BJ (cell line): ENCODE results near the gene KCNF1. TPM values are rescaled to one million over a fixed set of nuclear protein-coding genes. Genes with fewer than 3 reads are reported as not detected.

Source experiments
- CTCF ChIA-PET: fragments of 350-600 bp; formaldehyde crosslinking; extraction: SDS; loops from one replicate; lab custom pipeline; 2021; ENCODE audit warnings: antibody characterized with exemption, inconsistent platforms; lab: Yijun Ruan, JAX
- POLR2A ChIA-PET: fragments of 300-600 bp; sonication (Branson Sonifier 250); formaldehyde crosslinking; extraction: SDS; loops from one replicate; lab custom pipeline; 2021; ENCODE audit warnings: antibody characterized with exemption; lab: Charles Lee
- DNase-seq: peaks from one replicate; pipeline ENCODE4 v3.0.0-alpha.2; 2011; ENCODE audit warnings: low read depth
- H3K27me3 ChIP-seq: 2 replicates; pipeline ENCODE4 v1.6.0; 2011; ENCODE audit warnings: low read length; ENCODE audit not compliant: control insufficient read depth, insufficient read depth
- H3K36me3 ChIP-seq: 2 replicates; pipeline ENCODE4 v1.5.1; 2011; ENCODE audit warnings: low read length; ENCODE audit not compliant: control insufficient read depth, insufficient read depth
- H3K4me3 ChIP-seq: 2 replicates; pipeline ENCODE4 v1.5.1; 2011; ENCODE audit warnings: low read depth, mild to moderate bottlenecking, control low read depth, low read length
- CTCF ChIP-seq: IDR thresholded peaks from 2 replicates; pipeline ENCODE4 v1.5.1; 2011; ENCODE audit warnings: low read depth, mild to moderate bottlenecking, control low read depth, inconsistent platforms, low read length, moderate library complexity; ENCODE audit not compliant: insufficient read depth
- polyA plus RNA-seq: library from polyadenylated mRNA; depleted of rRNA; stranded (reverse); fragments of >200 nt; gene quantifications from 2 replicates; pipeline ENCODE4 v1.2.3, GENCODE V29; 2011

The KCNF1 gene
- polyA plus RNA-seq, 1 experiment = not detected

- peaks cover 26% of the 10 kb centered on the region for H3K27me3 ChIP-seq
- no peak for DNase-seq
- no peaks in the 10 kb centered on the region for H3K36me3 ChIP-seq
- ChIA-PET POLR2A (no interaction called here), CTCF (interaction anchor here (0.5 to 3.7 kb wide), 8 partner anchors 12 to 212 kb away, joined by 3 to 23 read pairs (median 4); no protein-coding TSS in a partner anchor)
- H3K4me3 ChIP-seq = peak overlapping the region; percentile 23; the same call in 1 of the 2 replicates
- TF ChIP-seq CTCF = no peak
Observed at GRCh38 chr2:10912076-10912731, 470 bp downstream of the KCNF1 start.

GRCh38 chr2:10912796-10913455, 1.2 kb downstream of the KCNF1 start:
- DNase-seq = no peak
- Histone ChIP-seq H3K4me3 (no peak overlapping the region), H3K36me3 (no peaks in the 10 kb centered on the region), H3K27me3 (peaks cover 26% of the 10 kb centered on the region)
- no peak for TF ChIP-seq CTCF
- CTCF ChIA-PET = interaction anchor here (0.8 to 3.7 kb wide), 4 partner anchors 9 to 211 kb away, joined by 3 to 23 read pairs (median 3); no protein-coding TSS in a partner anchor
- POLR2A ChIA-PET = no interaction called here

DNA sequence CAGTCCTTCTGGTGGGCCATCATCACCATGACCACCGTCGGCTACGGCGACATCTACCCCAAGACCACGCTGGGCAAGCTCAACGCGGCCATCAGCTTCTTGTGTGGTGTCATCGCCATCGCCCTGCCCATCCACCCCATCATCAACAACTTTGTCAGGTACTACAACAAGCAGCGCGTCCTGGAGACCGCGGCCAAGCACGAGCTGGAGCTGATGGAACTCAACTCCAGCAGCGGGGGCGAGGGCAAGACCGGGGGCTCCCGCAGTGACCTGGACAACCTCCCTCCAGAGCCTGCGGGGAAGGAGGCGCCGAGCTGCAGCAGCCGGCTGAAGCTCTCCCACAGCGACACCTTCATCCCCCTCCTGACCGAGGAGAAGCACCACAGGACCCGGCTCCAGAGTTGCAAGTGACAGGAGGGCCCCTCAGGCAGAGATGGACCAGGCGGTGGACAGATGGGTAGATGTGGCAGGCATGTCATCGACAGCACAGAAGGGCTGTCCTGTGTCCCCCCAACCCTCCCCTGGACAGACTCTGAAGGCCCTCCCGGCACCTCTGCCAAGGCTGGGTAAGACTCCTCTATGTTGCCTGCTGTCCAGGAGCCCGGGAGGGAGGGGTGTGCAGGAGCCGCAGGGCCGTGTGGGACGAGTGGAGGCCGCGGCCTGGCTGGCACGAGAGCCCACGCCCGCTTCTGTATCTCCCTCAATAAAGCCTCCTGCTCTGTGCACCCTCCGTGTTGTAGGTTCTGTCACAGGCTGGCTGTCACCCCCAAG, 2.0 kb downstream of the KCNF1 start:
- ChIA-PET CTCF (interaction anchor here (0.7 to 3.7 kb wide), 4 partner anchors 10 to 210 kb away, joined by 3 to 23 read pairs (median 4); no protein-coding TSS in a partner anchor), POLR2A (no interaction called here)
- Histone ChIP-seq H3K4me3 (no peak overlapping the region), H3K27me3 (peaks cover 26% of the 10 kb centered on the region), H3K36me3 (no peaks in the 10 kb centered on the region)
- TF ChIP-seq CTCF = no peak
- DNase-seq = no peak

GRCh38 chr2:10914272-10914693, 2.5 kb downstream of the KCNF1 start:
- Histone ChIP-seq H3K27me3 (peaks cover 24% of the 10 kb centered on the region), H3K4me3 (no peak overlapping the region), H3K36me3 (no peaks in the 10 kb centered on the region)
- CTCF ChIA-PET = interaction anchor here (0.7 to 3.7 kb wide), 3 partner anchors 15 to 210 kb away, joined by 4 to 23 read pairs (median 4); no protein-coding TSS in a partner anchor
- DNase-seq = no peak
- TF ChIP-seq CTCF = peak; percentile 29; the same call in 1 of the 2 replicates
- POLR2A ChIA-PET = no interaction called here

GRCh38 chr2:10915236-10915635, 3.5 kb downstream of the KCNF1 start:
- ChIA-PET POLR2A (interaction anchor here (0.6 kb wide), 1 partner anchor 20 kb away, joined by 4 read pairs; no protein-coding TSS in a partner anchor), CTCF (interaction anchor here (1.4 kb wide), 1 partner anchor 83 kb away, joined by 4 read pairs; no protein-coding TSS in a partner anchor)
- DNase-seq = no peak
- H3K36me3 ChIP-seq = no peaks in the 10 kb centered on the region
- H3K4me3 ChIP-seq = no peak overlapping the region
- peaks cover 23% of the 10 kb centered on the region for H3K27me3 ChIP-seq
- no peak for TF ChIP-seq CTCF
